ENCODE measurements around the gene EMX2. TPM values are rescaled to one million over a fixed set of nuclear protein-coding genes. Genes with fewer than 3 reads are reported as not detected.
A peak's percentile ranks its signal among the peaks of the same experiment; 100 is the strongest.

Gene EMX2
- total RNA-seq, 4 donors from 2014 or later: 2.0 to 9.7 (median 2.5) TPM

DNA sequence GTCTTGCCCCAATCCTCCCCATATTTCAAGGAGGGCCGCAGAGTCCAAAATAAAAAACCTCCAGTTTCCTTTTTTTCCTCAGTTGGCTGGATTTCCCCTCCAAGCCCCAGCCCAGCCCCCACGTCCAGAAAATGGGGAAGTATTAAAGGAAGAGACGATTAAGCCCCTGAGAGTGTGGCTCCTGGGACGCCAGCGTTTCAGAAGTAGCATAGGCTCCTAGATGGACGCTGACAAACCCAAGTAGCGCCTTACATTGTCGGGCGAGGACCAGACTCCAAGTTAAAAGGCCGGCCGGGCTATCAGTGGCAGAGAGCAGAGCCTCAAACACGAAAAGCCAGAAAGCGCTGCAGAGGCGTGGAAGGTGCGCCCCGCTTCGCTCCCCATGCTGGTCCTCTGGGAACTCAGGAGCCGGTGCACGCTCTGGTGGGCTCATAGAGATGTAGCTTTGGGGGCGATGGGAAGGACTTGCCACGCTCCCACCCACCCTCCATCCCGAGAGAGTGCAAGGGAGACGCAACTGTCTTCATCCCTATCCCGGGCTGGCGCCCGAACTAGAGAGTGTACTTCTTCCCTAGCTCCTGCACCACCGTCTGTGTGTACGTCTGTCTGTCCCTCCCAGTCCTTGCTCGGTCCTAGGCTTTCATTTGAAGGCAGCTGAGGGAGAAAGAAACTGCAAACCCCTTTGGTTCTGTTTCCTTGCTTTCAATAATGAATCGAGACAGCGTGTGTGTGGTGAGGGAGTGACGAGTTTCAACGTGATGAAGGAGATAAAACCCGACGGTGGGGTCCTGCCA is 6.3 kb upstream of the EMX2 start:
- Histone ChIP-seq H3K36me3 (no peaks in the 10 kb centered on the region), H3K9me3 (no peaks in the 10 kb centered on the region), H3K4me1 (peaks cover 57% of the 10 kb centered on the region), H3K27me3 (peaks cover 59% of the 10 kb centered on the region), H3K4me3 (no peak overlapping the region), H3K27ac (no peak overlapping the region)
- TF ChIP-seq, protein P1, sequence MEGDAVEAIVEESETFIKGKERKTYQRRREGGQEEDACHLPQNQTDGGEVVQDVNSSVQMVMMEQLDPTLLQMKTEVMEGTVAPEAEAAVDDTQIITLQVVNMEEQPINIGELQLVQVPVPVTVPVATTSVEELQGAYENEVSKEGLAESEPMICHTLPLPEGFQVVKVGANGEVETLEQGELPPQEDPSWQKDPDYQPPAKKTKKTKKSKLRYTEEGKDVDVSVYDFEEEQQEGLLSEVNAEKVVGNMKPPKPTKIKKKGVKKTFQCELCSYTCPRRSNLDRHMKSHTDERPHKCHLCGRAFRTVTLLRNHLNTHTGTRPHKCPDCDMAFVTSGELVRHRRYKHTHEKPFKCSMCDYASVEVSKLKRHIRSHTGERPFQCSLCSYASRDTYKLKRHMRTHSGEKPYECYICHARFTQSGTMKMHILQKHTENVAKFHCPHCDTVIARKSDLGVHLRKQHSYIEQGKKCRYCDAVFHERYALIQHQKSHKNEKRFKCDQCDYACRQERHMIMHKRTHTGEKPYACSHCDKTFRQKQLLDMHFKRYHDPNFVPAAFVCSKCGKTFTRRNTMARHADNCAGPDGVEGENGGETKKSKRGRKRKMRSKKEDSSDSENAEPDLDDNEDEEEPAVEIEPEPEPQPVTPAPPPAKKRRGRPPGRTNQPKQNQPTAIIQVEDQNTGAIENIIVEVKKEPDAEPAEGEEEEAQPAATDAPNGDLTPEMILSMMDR (IDR thresholded peaks at IDR 0.05): no peak
- no peak for TF ChIP-seq POLR2AphosphoS5 (IDR thresholded peaks at IDR 0.05)
- no peak for TF ChIP-seq POLR2A (IDR thresholded peaks at IDR 0.05)
- TF ChIP-seq EP300 (IDR thresholded peaks at IDR 0.05): no peak
- DNase-seq (ENCODE audit: low spot score in 2 of 2): peak in 1 of 2 donors; percentile 78
- WGBS: 78% methylated on average over 35 of the region's 35 CpGs

- Histone ChIP-seq H3K36me3 (no peaks in the 10 kb centered on the region), H3K27ac (no peak overlapping the region), H3K4me1 (peaks cover 62% of the 10 kb centered on the region), H3K27me3 (peaks cover 64% of the 10 kb centered on the region), H3K4me3 (peak overlapping the region; percentile 41), H3K9me3 (no peaks in the 10 kb centered on the region)
- DNase-seq (ENCODE audit: low spot score in 2 of 2): peak in 1 of 2 donors; percentile 71
- TF ChIP-seq EP300 (IDR thresholded peaks at IDR 0.05) (no peak), POLR2A (IDR thresholded peaks at IDR 0.05) (no peak), POLR2AphosphoS5 (IDR thresholded peaks at IDR 0.05) (no peak)
- TF ChIP-seq, protein P1 (IDR thresholded peaks at IDR 0.05): no peak
- 61% methylated on average over 23 of the region's 40 CpGs for WGBS
Measured at GRCh38 chr10:117536866-117537435, 5.6 kb upstream of the EMX2 start.

DNA sequence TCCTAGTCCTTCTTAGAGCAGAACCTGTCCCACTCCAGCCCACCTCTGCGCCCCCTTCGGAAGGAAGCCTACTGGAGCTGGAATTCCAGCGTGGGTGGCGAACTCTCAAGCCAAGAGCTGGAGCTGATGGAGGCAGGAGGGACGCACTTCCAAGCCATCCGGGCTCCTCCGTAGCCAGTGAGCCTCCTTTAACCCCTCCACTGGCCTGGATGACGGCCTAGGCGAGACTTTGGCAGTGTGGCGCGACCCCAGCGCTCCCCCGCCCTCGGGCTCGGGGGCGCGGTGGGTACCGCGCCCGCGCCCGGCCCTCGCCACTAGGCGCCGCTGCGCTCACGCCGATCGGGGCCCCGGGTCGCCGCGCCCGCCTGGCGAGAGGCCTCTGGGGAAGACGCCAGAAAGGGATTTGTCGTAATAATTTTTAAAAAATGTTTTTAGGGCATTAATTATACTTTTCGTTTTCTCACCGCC is 5.1 kb upstream of the EMX2 start:
- DNase-seq (ENCODE audit: low spot score in 2 of 2): peak; percentile 71 to 78
- Histone ChIP-seq H3K27ac (peak overlapping the region; percentile 66), H3K36me3 (no peaks in the 10 kb centered on the region), H3K27me3 (peaks cover 69% of the 10 kb centered on the region), H3K4me3 (peak overlapping the region; percentile 41), H3K9me3 (no peaks in the 10 kb centered on the region), H3K4me1 (peaks cover 65% of the 10 kb centered on the region)
- WGBS: 6% methylated on average over 39 of the region's 39 CpGs
- no peak for TF ChIP-seq POLR2A (IDR thresholded peaks at IDR 0.05)
- TF ChIP-seq, protein P1 (IDR thresholded peaks at IDR 0.05): peak; percentile 48 to 86

DNA sequence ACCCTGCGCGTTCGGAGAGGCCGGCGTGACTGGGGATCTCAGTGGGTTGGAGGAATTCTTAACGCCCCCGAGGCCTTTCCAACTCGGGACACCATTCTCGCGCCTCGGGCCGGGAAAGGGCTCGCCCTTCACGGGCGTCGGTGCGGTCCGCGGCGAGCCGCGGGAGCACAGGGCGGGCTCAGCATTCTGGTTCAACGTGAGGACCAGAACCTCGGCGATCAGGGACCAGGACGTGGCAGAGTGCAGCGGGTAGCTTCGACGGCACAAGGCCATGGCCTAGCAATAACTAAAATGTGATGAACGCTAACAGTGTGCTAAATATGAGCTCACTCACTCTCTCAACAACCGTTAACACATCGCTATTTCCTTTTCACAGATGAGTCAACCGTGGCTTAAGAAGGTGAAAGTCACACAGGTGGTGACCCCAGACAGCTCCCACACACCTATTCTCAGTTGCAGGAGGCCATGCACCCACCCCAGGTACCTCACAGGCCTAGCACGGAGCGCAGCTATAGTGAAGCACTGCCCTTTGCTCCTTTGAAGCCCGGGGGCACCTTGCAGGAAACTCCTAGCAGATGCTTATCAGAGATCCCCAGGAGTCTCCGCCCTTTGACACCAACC is 4.5 kb upstream of the EMX2 start:
- peak; percentile 65 to 71 for DNase-seq (ENCODE audit: low spot score in 2 of 2)
- H3K4me3 ChIP-seq: peak overlapping the region; percentile 41
- no peaks in the 10 kb centered on the region for H3K36me3 ChIP-seq
- peak overlapping the region; percentile 66 for H3K27ac ChIP-seq
- 20% methylated on average over 13 of the region's 38 CpGs for WGBS
- H3K27me3 ChIP-seq: peaks cover 68% of the 10 kb centered on the region
- peaks cover 67% of the 10 kb centered on the region for H3K4me1 ChIP-seq
- TF ChIP-seq EP300 (IDR thresholded peaks at IDR 0.05) (no peak), POLR2AphosphoS5 (IDR thresholded peaks at IDR 0.05) (no peak), POLR2A (IDR thresholded peaks at IDR 0.05) (no peak)
- TF ChIP-seq, protein P1 (IDR thresholded peaks at IDR 0.05): no peak
- no peaks in the 10 kb centered on the region for H3K9me3 ChIP-seq

DNA sequence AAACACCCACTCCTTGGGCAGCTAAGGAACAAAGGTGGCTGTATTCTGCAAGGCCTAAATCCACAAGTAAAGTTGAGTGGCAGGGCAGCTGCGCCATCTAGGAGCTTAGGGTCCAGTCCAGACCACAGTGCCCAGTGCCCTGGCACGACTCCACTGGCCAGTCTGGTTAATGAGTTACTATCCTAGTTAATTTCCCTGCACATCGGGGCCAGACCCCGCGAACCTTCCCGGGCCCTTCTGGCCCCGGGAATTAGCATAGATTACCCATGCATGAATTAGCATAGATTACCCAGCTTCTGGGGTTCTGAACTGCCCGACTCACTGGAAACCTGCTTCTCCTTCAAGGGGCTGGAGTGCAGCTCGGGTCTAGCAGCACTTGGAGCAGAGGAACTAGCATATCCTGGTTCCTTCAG is 3.2 kb upstream of the EMX2 start:
- Histone ChIP-seq H3K9me3 (no peaks in the 10 kb centered on the region), H3K4me1 (peaks cover 75% of the 10 kb centered on the region), H3K27me3 (peaks cover 78% of the 10 kb centered on the region), H3K27ac (no peak overlapping the region), H3K4me3 (no peak overlapping the region), H3K36me3 (no peaks in the 10 kb centered on the region)
- DNase-seq (ENCODE audit: low spot score in 2 of 2): no peak
- TF ChIP-seq, protein P1 (IDR thresholded peaks at IDR 0.05): no peak
- no peak for TF ChIP-seq POLR2A (IDR thresholded peaks at IDR 0.05)
- TF ChIP-seq EP300 (IDR thresholded peaks at IDR 0.05): no peak
- TF ChIP-seq POLR2AphosphoS5 (IDR thresholded peaks at IDR 0.05): no peak
- WGBS: 61% methylated on average over 9 of the region's 9 CpGs
